GM23248 (cell line): Measurements from ENCODE around the gene SNRNP40. TPM values are rescaled to one million over a fixed set of nuclear protein-coding genes. Genes with fewer than 3 reads are reported as not detected.

ENCODE experiments used
- DNase-seq: peaks from one replicate; pipeline ENCODE4 v3.0.0-alpha.2; 2015
- H2AFZ ChIP-seq: fragments of 200-600 bp; sonication (generic); 2 replicates; pipeline ENCODE4 v1.6.1; 2016; ENCODE audit warnings: antibody characterized with exemption
- H3F3A ChIP-seq: fragments of 200-600 bp; sonication (generic); 2 replicates; pipeline ENCODE4 v1.6.1; 2016; ENCODE audit warnings: mild to moderate bottlenecking, antibody characterized with exemption, mixed run types; ENCODE audit not compliant: insufficient read depth
- H3K27ac ChIP-seq: fragments of 200-600 bp; sonication (generic); 2 replicates; pipeline ENCODE4 v1.5.1; 2016; ENCODE audit warnings: mild to moderate bottlenecking
- H3K27me3 ChIP-seq: fragments of 200-600 bp; sonication (generic); replicated peaks from 2 replicates; pipeline ENCODE4 v1.6.1; 2016; ENCODE audit warnings: mild to moderate bottlenecking; ENCODE audit not compliant: insufficient read depth
- H3K36me3 ChIP-seq: fragments of 200-600 bp; sonication (generic); 2 replicates; pipeline ENCODE4 v1.6.1; 2016; ENCODE audit warnings: low read depth, mild to moderate bottlenecking
- H3K4me1 ChIP-seq: fragments of 200-600 bp; sonication (generic); 2 replicates; pipeline ENCODE4 v1.6.1; 2016; ENCODE audit warnings: mild to moderate bottlenecking; ENCODE audit not compliant: insufficient read depth
- H3K4me2 ChIP-seq: fragments of 200-600 bp; sonication (generic); one replicate; pipeline ENCODE4 v1.6.1; 2016; ENCODE audit warnings: mild to moderate bottlenecking; ENCODE audit not compliant: unreplicated experiment
- H3K4me3 ChIP-seq: fragments of 200-600 bp; sonication (generic); 2 replicates; pipeline ENCODE4 v1.5.1; 2016; ENCODE audit warnings: mild to moderate bottlenecking
- H3K79me2 ChIP-seq: fragments of 200-600 bp; sonication (generic); 2 replicates; pipeline ENCODE4 v1.6.1; 2016; ENCODE audit warnings: mild to moderate bottlenecking; ENCODE audit not compliant: insufficient read depth
- H3K9ac ChIP-seq: fragments of 200-600 bp; sonication (generic); 2 replicates; pipeline ENCODE4 v1.6.1; 2016; ENCODE audit warnings: mild to moderate bottlenecking
- H3K9me2 ChIP-seq: fragments of 200-600 bp; sonication (generic); 2 replicates; pipeline ENCODE4 v1.6.1; 2016; ENCODE audit warnings: mixed run types, mild to moderate bottlenecking, moderate library complexity; ENCODE audit not compliant: insufficient read depth
- H3K9me3 ChIP-seq: fragments of 200-600 bp; sonication (generic); one replicate; pipeline ENCODE4 v1.6.1; 2017; ENCODE audit warnings: low read depth
- H4K20me1 ChIP-seq: fragments of 200-600 bp; sonication (generic); 2 replicates; pipeline ENCODE4 v1.6.0; 2016; ENCODE audit not compliant: insufficient read depth
- EZH2 ChIP-seq: fragments of 200-600 bp; sonication (generic); IDR thresholded peaks from 2 replicates; pipeline ENCODE4 v1.6.1; 2018; ENCODE audit warnings: antibody characterized with exemption, mild to moderate bottlenecking; ENCODE audit not compliant: insufficient read depth, poor library complexity, severe bottlenecking
- EZH2phosphoT487 ChIP-seq: fragments of 200-600 bp; sonication (generic); IDR thresholded peaks from 2 replicates; pipeline ENCODE4 v1.6.1; 2018; ENCODE audit warnings: antibody characterized with exemption, moderate library complexity, mild to moderate bottlenecking, low read depth; ENCODE audit not compliant: insufficient read depth
- WGBS, 2 experiments: methylation state at CpG; one replicate each; pipeline ENCODE4 v1.1.6; 2015 to 2017; ENCODE audit warnings: low lambda C conversion rate in 2 of 2, low coverage in 1 of 2; ENCODE audit errors: missing lambda C conversion rate in 2 of 2; 5-methylcytosine and 5-hydroxymethylcytosine counted together
- in situ Hi-C: fragments of 300-500 bp; cut with MboI; formaldehyde crosslinking; loops from 2 replicates; pipeline ENCODE4 v1.15.0; 2020
- polyA plus RNA-seq: library from polyadenylated mRNA; unstranded; fragments of >200 nt; fragmentation: Nextera tagmentation; extraction: Ambion mirVana; gene quantifications from 2 replicates; pipeline ENCODE4 v1.2.1, GENCODE V29; 2016
- total RNA-seq: library from RNA; depleted of rRNA; stranded (reverse); fragments of >200 nt; shearing (Covaris generic); gene quantifications from 2 replicates; pipeline ENCODE4 v1.2.3, GENCODE V29; 2014

The SNRNP40 gene
- total and polyA plus RNA-seq, 2 experiments from 2014 or later: 51.5 to 57.6 TPM

GRCh38 chr1:31261916-31262315 is 34.7 kb downstream of the SNRNP40 start:
- 98% methylated on average over 3 of the region's 3 CpGs for WGBS, 2 experiments
- Histone ChIP-seq H3K9ac (no peak overlapping the region), H2AFZ (no peak overlapping the region), H3F3A (no peaks in the 10 kb centered on the region), H3K27me3 (no peaks in the 10 kb centered on the region), H3K9me3 (no peaks in the 10 kb centered on the region), H3K79me2 (no peaks in the 10 kb centered on the region), H3K9me2 (no peaks in the 10 kb centered on the region), H3K36me3 (peaks cover 36% of the 10 kb centered on the region), H3K4me3 (no peak overlapping the region), H3K4me2 (no peak overlapping the region), H3K4me1 (no peaks in the 10 kb centered on the region), H4K20me1 (no peaks in the 10 kb centered on the region), H3K27ac (no peak overlapping the region)
- no peak for DNase-seq
- in situ Hi-C loops: no loop called here
- TF ChIP-seq EZH2phosphoT487: no peak
- no peak for TF ChIP-seq EZH2

- Histone ChIP-seq H2AFZ (no peak overlapping the region), H3F3A (no peaks in the 10 kb centered on the region), H3K36me3 (peaks cover 31% of the 10 kb centered on the region), H3K79me2 (no peaks in the 10 kb centered on the region), H3K9ac (no peak overlapping the region), H3K27me3 (no peaks in the 10 kb centered on the region), H3K4me2 (no peak overlapping the region), H3K9me2 (no peaks in the 10 kb centered on the region), H3K4me1 (no peaks in the 10 kb centered on the region), H3K9me3 (no peaks in the 10 kb centered on the region), H4K20me1 (no peaks in the 10 kb centered on the region), H3K4me3 (no peak overlapping the region), H3K27ac (no peak overlapping the region)
- 92 to 96% methylated on average over 3 of the region's 3 CpGs for WGBS, 2 experiments
- no peak for DNase-seq
- TF ChIP-seq EZH2phosphoT487: no peak
- in situ Hi-C loops: no loop called here
These were observed 36.8 kb downstream of the SNRNP40 start for GRCh38 chr1:31259746-31260145.

GRCh38 chr1:31258581-31258980 is 38.0 kb downstream of the SNRNP40 start:
- Histone ChIP-seq H3F3A (no peaks in the 10 kb centered on the region), H3K36me3 (peaks cover 31% of the 10 kb centered on the region), H3K27me3 (no peaks in the 10 kb centered on the region), H3K4me2 (no peak overlapping the region), H3K4me3 (no peak overlapping the region), H3K79me2 (no peaks in the 10 kb centered on the region), H3K9me3 (no peaks in the 10 kb centered on the region), H3K4me1 (no peaks in the 10 kb centered on the region), H3K9me2 (no peaks in the 10 kb centered on the region), H3K27ac (no peak overlapping the region), H3K9ac (no peak overlapping the region), H2AFZ (no peak overlapping the region), H4K20me1 (no peaks in the 10 kb centered on the region)
- in situ Hi-C loops: no loop called here
- TF ChIP-seq EZH2phosphoT487 (no peak), EZH2 (no peak)
- DNase-seq: no peak
- 97 to 100% methylated on average over 1 of the region's 1 CpG for WGBS, 2 experiments

GRCh38 chr1:31257213-31257612 is 39.4 kb downstream of the SNRNP40 start:
- no peaks in the 10 kb centered on the region for H3K9me3 ChIP-seq
- peaks cover 24% of the 10 kb centered on the region for H3K36me3 ChIP-seq
- 95 to 100% methylated on average over 1 of the region's 1 CpG for WGBS, 2 experiments
- H3F3A ChIP-seq: no peaks in the 10 kb centered on the region
- H3K27ac ChIP-seq: no peak overlapping the region
- no peak for DNase-seq
- in situ Hi-C loops: no loop called here
- no peak overlapping the region for H3K4me3 ChIP-seq
- H2AFZ ChIP-seq: no peak overlapping the region
- no peaks in the 10 kb centered on the region for H3K27me3 ChIP-seq
- H3K4me2 ChIP-seq: no peak overlapping the region
- TF ChIP-seq EZH2 (no peak), EZH2phosphoT487 (no peak)
- H3K9me2 ChIP-seq: no peaks in the 10 kb centered on the region
- no peaks in the 10 kb centered on the region for H4K20me1 ChIP-seq
- no peaks in the 10 kb centered on the region for H3K79me2 ChIP-seq
- H3K4me1 ChIP-seq: no peaks in the 10 kb centered on the region
- no peak overlapping the region for H3K9ac ChIP-seq

- H3K4me3 ChIP-seq: no peak overlapping the region
- no peaks in the 10 kb centered on the region for H3K9me3 ChIP-seq
- no peaks in the 10 kb centered on the region for H4K20me1 ChIP-seq
- no peaks in the 10 kb centered on the region for H3K9me2 ChIP-seq
- no peaks in the 10 kb centered on the region for H3K27me3 ChIP-seq
- no peak overlapping the region for H2AFZ ChIP-seq
- DNase-seq: no peak
- H3K36me3 ChIP-seq: no peaks in the 10 kb centered on the region
- no peak overlapping the region for H3K4me2 ChIP-seq
- WGBS, 2 experiments: 89 to 94% methylated on average over 3 of the region's 3 CpGs
- TF ChIP-seq EZH2 (no peak), EZH2phosphoT487 (no peak)
- in situ Hi-C loops: no loop called here
- H3K4me1 ChIP-seq: no peaks in the 10 kb centered on the region
- no peaks in the 10 kb centered on the region for H3F3A ChIP-seq
- no peaks in the 10 kb centered on the region for H3K79me2 ChIP-seq
- H3K9ac ChIP-seq: no peak overlapping the region
- H3K27ac ChIP-seq: no peak overlapping the region
These were observed 46.7 kb downstream of the SNRNP40 start for GRCh38 chr1:31249854-31250253.
